NCI-H510A treated with DMSO at 0.1 percent for 48 hours (cell line): ENCODE measurements around the gene F2RL3.
"Not testable (repeated sequence)": the region's sequence is repeated elsewhere in the genome, so short reads cannot be mapped to it uniquely, and the experiment has no call there.

Source experiments
- DNase-seq: peaks from one replicate; lab custom pipeline; 2025; lab: John Stamatoyannopoulos, UW

Gene F2RL3

DNA sequence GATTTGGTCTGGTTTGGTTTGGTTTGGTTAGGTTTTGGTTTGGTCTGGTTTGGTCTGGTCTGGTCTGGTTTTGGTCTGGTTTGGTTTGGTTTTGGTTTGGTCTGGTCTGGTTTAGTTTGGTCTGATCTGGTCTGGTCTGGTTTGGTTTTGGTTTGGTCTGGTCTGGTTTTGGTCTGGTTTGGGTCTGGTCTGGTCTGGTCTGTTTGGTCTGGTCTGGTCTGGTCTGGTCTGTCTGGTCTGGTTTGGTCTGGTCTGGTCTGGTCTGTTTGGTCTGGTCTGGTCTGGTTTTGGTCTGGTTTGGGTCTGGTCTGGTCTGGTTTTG lies 13.9 kb upstream of the F2RL3 start:
- not testable (repeated sequence) for DNase-seq

DNA sequence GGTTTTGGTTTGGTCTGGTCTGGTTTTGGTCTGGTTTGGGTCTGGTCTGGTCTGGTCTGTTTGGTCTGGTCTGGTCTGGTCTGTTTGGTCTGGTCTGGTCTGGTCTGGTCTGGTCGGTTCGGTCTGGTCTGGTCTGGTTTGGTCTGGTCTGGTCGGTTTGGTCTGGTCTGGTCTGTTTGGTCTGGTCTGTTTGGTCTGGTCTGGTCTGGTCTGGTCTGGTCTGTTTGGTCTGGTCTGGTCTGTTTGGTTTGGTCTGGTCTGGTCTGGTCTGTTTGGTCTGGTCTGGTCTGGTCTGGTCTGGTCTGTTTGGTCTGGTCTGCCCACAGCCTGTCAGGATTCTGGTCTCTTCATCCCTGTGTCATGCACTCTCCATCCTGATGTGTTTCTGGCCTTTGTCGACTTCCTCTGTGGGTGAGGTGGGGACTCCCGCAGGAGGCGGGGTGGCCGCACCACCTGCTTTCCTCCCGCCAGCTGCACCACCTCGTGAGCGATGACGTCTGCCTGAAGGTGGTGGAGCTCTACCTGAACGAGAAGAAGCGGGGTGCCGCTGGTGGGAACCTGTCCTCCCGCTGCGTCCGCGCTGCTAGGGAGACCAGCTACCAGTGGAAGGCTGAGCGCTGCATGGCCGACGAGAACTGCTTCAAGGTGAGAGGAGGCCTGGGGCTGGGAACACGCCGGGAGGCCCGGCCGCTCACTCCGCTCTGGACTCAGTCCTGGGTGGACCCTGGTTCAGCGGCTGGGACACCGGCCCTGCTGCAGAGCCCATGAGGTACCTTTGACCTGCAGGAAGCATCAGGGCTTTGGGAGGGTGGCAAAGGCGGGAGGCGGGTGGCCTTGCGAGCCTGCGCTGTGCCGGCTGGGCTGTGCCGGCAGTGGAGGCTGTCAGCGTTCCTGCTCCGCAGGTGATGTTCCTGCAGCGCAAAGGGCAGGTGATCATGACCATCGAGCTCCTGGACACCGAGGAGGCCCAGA lies 12.9 kb upstream of the F2RL3 start:
- no peak for DNase-seq

- no peak for DNase-seq
Measured at GRCh38 chr19:16876904-16877361, 11.9 kb upstream of the F2RL3 start.

DNA sequence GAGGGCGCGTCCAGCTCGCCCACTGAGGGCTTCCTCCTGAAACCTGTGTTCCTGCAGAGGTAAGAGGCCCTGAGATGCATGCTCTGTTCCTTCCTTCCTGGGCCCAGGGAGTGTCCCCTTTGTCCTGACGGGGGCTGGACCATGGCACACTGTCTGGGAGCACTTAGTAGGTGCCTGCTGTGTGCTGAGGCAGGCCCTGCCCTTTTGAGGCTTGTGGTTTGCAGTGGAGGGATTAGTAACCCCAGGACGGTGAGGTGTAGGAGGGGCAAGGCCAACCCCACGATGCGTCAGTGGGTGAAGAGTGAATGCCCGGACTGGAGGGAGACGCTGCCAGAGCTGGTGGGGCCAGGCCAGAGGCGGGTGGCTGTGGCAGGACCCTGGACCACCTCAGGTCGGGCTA lies 11.2 kb upstream of the F2RL3 start:
- no peak for DNase-seq

GRCh38 chr19:16878181-16878965 lies 10.4 kb upstream of the F2RL3 start:
- DNase-seq: no peak

DNA sequence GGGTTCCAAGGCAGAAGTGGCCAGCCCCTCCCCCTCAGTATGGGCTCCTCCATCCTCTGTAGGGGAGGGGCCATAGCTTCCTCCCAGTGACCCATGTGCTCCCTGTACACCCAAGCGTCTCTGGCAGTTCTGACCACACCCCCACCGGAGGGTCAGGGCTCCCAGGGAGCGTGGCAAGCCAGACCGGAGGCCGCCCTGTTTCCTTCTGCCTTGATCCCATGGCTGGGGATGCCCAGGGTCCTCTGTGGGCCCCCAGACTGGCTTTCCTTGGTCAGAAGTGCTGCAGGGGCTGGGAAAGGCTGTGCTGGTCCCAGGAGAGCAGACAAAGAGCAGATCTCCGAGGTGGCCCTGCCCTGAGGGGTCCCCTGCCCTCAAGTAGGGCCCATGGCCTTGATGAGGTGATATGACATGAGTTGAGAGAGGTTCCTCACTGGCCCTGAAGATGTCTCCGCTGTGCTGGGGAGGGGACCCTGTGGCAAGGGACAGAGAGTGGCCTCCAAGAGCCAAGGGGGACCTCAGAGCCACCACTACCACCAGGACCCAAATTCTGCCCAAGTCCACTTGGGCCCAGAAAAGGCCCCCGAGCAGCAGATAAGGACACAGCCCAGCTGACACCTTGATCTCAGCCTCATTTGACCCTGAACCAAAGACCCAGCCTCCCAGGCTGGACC lies 7.8 kb upstream of the F2RL3 start:
- no peak for DNase-seq

- no peak for DNase-seq
Measured at GRCh38 chr19:16882146-16882545, 6.7 kb upstream of the F2RL3 start.

DNA sequence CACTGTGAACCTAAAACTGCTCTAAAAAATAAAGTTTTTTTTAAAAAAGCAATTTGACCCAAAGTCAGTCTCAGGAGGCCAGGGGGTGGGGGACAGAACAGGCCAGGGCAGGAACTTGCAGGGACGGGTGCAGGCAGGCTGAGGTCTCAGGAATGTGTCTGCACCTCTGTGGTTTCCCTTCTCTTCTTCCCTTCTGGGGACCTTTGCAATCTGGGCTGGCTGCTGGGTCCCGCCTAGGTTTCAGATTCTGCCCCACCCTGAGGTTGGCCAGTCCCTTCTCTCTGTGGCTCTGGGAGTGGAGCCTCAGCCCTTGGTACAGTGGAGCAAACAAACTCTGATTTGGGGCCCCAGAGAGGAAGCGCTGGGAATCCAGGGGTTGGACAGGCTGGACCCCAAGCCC lies 5.3 kb upstream of the F2RL3 start:
- no peak for DNase-seq

GRCh38 chr19:16885166-16885565 lies 3.6 kb upstream of the F2RL3 start:
- DNase-seq: no peak

DNA sequence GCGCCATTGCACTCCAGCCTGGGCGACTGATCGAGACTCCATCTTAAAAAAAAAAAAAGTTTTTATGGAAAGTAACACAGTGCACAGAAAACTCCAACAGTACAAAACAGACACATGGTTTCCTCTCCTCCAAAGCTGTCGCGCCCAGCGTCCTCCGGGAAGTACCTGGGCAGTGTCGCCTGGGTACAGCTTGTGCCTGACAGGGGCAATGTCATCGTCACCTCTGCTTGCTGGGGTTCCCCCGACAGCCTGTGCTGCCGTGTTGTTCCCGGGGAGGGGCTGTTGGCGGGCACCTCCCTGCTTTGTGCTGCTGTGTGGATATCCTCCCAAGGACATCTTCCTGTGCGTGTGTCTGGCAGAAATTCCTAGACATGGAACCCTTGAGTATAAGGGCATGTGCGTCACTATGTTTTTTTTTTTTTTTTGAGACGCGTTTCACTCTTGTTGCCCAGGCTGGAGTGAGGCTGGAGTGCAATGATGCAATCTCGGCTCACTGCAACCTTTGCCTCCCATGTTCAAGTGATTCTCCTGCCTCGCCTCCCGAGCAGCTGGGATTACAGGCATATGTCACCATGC lies 2.4 kb upstream of the F2RL3 start:
- no peak for DNase-seq

GRCh38 chr19:16887353-16888265 lies 1.2 kb upstream of the F2RL3 start:
- no peak for DNase-seq

GRCh38 chr19:16889366-16889882 lies 625 bp downstream of the F2RL3 start:
- DNase-seq: no peak

DNA sequence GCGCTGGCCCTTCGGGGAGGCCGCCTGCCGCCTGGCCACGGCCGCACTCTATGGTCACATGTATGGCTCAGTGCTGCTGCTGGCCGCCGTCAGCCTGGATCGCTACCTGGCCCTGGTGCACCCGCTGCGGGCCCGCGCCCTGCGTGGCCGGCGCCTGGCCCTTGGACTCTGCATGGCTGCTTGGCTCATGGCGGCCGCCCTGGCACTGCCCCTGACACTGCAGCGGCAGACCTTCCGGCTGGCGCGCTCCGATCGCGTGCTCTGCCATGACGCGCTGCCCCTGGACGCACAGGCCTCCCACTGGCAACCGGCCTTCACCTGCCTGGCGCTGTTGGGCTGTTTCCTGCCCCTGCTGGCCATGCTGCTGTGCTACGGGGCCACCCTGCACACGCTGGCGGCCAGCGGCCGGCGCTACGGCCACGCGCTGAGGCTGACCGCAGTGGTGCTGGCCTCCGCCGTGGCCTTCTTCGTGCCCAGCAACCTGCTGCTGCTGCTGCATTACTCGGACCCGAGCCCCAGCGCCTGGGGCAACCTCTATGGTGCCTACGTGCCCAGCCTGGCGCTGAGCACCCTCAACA lies 1.2 kb downstream of the F2RL3 start:
- DNase-seq: no peak

- no peak for DNase-seq
Measured at GRCh38 chr19:16890461-16891184, 1.8 kb downstream of the F2RL3 start.

DNA sequence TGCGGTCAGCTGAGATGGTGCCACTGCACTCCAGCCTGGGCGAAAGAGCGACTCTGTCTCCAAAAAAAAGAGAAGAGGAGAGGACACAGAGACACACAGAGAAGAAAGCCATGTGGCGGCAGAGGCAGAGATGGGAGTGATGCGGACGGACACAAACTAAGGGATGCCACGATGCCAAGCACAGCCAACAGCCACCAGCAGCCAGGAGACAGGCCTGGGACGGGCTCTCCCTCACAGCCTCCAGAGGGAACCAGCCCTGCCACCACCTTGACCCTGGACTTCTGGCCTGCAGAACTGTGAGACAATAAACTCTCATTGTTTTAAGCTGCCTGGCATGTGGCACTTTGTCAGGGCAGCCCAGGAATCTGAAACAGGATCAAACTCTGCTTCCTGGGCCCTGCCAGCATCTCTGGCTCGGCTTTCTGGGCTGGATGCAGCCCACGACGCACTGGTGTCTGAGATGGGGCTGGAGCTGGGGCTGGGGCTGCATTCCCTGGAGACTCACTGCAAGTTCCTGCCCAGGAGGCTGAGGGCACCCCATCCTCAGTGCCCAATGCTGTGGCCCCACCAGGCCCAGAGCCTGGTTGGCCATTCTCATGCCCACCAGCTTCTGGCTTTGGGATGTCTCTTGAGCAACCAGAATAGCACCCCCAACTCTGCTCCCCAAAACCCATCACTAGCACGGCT lies 3.0 kb downstream of the F2RL3 start:
- no peak for DNase-seq

DNA sequence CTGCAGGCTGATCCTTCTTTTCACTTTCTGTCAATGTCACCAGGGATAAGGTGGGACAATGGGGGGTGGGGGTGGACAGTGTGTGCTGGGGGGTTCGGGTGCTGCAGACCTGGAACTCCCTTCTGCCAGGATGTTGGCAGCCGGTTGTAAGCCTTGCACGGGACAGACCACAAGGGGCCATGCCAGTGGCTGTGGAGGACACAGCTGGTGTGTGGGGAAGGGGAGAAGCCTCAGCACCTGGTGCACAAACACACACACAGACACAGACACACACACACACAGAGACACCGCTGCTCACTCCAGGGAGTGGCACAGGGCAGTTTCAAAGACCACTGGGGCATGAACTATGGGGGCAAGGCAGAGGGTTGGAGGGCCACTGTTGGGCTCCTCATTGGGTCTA lies 3.6 kb downstream of the F2RL3 start:
- no peak for DNase-seq

GRCh38 chr19:16892868-16893685 lies 4.3 kb downstream of the F2RL3 start:
- DNase-seq: no peak

DNA sequence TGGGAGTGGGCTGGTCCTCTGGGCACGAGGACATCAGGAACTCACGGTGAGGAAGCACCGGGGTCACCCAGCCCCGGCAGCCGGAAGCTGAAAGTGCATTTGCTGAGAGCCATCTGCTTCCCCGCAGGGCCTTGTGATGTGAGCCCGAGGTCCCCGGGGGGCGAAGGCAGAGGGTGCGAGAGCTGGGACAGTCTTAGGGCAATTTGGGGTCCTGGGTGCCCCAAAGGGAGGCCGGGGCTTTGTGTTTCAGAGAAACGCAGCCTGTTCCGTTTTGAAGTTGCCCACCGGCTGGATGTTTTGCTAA lies 4.8 kb downstream of the F2RL3 start:
- no peak for DNase-seq

GRCh38 chr19:16894080-16894479 lies 5.3 kb downstream of the F2RL3 start:
- no peak for DNase-seq
